Naive thymus-derived CD8-positive, alpha-beta T cell (primary cell): ENCODE data around the gene SYT17. TPM values are rescaled to one million over a fixed set of nuclear protein-coding genes. Genes with fewer than 3 reads are reported as not detected.

Experiments used
- ATAC-seq, 2 donors: fragments of 150-1000 bp; cut with Tn5 transposase in 1 of 2; sonication (Bioruptor Pico), chemical (Tn5 transposase) in 1 of 2; 1 replicate in 1 of 2; 2 replicates in 1 of 2; pipeline ENCODE4 v1.10.0; 2021; ENCODE audit warnings: mild to moderate bottlenecking in 2 of 2, moderate library complexity in 2 of 2
- POLR2A ChIA-PET: fragments of 350-600 bp; sonication (Branson Sonifier 250); formaldehyde crosslinking; loops from one replicate; lab custom pipeline; 2021; ENCODE audit warnings: antibody characterized with exemption; lab: Charles Lee
- DNase-seq, 10 donors: peaks; one replicate each; pipeline versions ENCODE4 v3.0.0 to v3.0.0-alpha.2; 2020 to 2022
- H3K27ac Mint-ChIP-seq, 10 donors: one replicate each; pipeline ENCODE4 v1.8.0; 2020 to 2022; ENCODE audit warnings: mild to moderate bottlenecking in 10 of 10, mixed read lengths in 10 of 10, moderate library complexity in 4 of 10, inconsistent platforms in 1 of 10
- H3K27me3 Mint-ChIP-seq, 5 donors: one replicate each; pipeline ENCODE4 v1.8.0; 2021 to 2022; ENCODE audit warnings: mixed read lengths in 5 of 5
- H3K36me3 Mint-ChIP-seq, 3 donors: one replicate each; pipeline ENCODE4 v1.8.0; 2020 to 2022; ENCODE audit warnings: mixed read lengths in 3 of 3, mild to moderate bottlenecking in 2 of 3, inconsistent platforms in 1 of 3
- H3K4me1 Mint-ChIP-seq, 4 donors: one replicate each; pipeline ENCODE4 v1.8.0; 2021 to 2022; ENCODE audit warnings: mixed read lengths in 4 of 4
- H3K4me3 Mint-ChIP-seq, 10 donors: one replicate each; pipeline ENCODE4 v1.8.0; 2020 to 2022; ENCODE audit warnings: mild to moderate bottlenecking in 10 of 10, mixed read lengths in 10 of 10, moderate library complexity in 6 of 10, inconsistent platforms in 1 of 10
- H3K9me3 Mint-ChIP-seq, 9 donors: one replicate each; pipeline ENCODE4 v1.8.0; 2020 to 2022; ENCODE audit warnings: mixed read lengths in 9 of 9, mild to moderate bottlenecking in 3 of 9, inconsistent platforms in 1 of 9, moderate library complexity in 1 of 9
- polyA plus RNA-seq, 3 donors: library from polyadenylated mRNA; unstranded; fragments of 300-500 nt; fragmentation: Illumina TruSeq; gene quantifications; one replicate each; pipeline ENCODE4 v1.2.3, GENCODE V29; 2021
- total RNA-seq, 8 experiments: library from RNA in 2 of 8; stranded (reverse) in 2 of 8; gene quantifications; one replicate each; pipeline ENCODE4 v1.2.3 and lab custom pipeline; 2021 to 2026

SYT17 gene
- total and polyA plus RNA-seq, 5 experiments from 2014 or later = 0.52 to 0.62 TPM; not detected in 3

DNA sequence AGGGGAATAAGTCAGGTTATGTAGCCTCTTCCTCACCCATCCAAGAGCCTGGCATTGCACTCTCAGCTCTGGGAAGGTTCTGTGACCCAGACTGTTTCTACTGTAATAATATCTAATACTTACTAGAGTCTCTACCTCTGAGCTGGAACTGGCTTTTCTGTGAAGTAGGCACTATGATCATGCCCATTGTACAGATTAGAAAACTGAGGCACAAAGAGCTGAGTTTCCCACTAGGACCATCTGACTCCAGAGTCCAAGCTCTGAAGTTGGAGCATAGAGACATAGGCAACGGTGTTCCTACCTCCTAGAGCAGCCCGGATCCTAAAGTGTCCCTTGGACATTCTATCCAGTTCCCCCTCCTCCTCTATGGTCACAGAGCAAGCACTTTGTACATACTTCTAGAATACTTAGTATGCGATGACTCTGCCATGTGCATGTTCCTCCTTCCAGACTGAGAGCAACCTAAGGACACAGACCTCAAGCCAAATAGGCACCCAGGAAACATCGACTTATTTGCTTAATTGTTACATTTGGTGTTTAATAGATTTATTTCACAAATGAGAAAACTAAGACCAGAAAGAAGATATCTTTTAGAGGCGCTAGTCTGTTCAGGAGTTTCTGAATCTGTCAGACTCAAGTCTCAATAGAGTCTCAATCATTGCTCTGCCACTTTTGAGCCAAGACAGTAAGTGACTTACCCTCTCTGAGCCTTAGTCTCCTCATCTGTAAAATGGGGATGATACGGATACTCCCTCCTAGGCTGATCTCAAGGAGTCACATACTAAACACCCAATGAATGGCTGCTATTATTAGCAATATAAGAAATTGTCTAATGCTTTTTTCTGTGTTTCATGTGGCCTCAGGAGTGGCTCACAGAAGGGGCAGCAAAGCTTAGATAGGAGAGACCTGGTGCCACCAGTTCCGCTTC, 121.1 kb downstream of the SYT17 start:
- DNase-seq (no peak), ATAC-seq (no peak)
- H3K27me3 Mint-ChIP-seq = peaks cover 10 to 52% (median 23%) of the 10 kb centered on the region in 5 donors
- H3K27ac Mint-ChIP-seq = no peak overlapping the region
- POLR2A ChIA-PET = no interaction called here
- H3K36me3 Mint-ChIP-seq = no peaks in the 10 kb centered on the region
- H3K4me1 Mint-ChIP-seq = peaks cover 0 to under 1% (median 0%) of the 10 kb centered on the region in 4 donors
- H3K9me3 Mint-ChIP-seq = no peaks in the 10 kb centered on the region
- H3K4me3 Mint-ChIP-seq = no peak overlapping the region

DNA sequence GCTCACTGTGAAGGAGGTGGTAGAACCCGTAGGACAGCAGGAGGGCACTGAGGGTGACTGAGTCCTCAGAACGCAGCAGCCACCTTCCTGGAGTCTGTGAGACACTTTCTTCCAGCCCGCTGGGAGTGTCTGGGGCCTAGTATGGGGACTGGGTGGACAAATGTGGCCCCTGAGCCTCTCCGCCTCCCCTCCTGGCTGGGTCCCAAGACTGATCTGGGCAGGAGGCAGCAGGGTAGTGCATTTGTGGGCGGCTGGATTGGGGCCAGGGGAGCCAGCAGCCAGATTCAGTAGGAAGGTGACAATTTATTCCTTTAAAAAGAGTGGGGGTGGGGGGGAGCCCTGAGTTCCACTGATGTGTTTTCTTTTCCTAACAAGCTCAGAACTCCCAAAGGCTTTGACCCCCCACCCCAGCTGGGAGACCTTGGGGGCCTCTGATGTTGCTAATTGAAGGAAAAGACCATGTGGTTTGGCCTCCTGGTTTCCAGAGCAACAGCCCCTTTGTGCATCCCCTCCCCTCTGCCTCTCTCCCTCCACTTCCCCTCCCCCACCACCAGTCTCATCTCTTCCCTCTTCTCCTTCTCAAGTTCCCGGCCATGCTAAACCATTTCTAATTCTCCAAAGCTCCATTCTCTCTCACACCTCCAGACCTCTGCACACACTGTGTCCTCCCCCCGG, 121.9 kb downstream of the SYT17 start:
- Mint-ChIP-seq H3K36me3 (no peaks in the 10 kb centered on the region), H3K27ac (no peak overlapping the region)
- POLR2A ChIA-PET = no interaction called here

DNA sequence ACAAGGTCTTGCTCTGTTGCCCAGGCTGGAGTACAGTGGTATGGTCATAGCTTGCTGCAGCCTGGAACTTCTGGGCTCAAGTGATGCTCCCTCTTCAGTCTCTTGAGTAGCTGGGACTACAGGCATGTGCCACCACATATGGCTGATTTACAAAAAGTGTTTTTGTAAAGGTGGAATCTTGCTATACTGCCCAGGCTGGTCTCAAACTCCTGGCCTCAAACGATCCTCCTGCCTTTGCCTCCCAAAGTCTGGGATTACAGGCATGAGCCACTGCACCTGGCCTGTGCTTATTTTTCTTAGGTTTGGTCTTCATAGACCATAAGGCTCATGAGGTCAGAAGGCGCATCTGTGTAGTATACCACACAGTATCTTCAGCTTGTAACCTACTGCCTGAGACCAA, 122.8 kb downstream of the SYT17 start:
- ATAC-seq = no peak

More for the DNA sequence above, 121.9 kb downstream of the SYT17 start:
- Mint-ChIP-seq H3K9me3 (no peaks in the 10 kb centered on the region), H3K27me3 (peaks cover 10 to 47% (median 23%) of the 10 kb centered on the region in 5 donors), H3K4me1 (peaks cover 0 to 7% (median 0%) of the 10 kb centered on the region in 4 donors), H3K4me3 (no peak overlapping the region)
- no peak for ATAC-seq
- DNase-seq = no peak

DNA sequence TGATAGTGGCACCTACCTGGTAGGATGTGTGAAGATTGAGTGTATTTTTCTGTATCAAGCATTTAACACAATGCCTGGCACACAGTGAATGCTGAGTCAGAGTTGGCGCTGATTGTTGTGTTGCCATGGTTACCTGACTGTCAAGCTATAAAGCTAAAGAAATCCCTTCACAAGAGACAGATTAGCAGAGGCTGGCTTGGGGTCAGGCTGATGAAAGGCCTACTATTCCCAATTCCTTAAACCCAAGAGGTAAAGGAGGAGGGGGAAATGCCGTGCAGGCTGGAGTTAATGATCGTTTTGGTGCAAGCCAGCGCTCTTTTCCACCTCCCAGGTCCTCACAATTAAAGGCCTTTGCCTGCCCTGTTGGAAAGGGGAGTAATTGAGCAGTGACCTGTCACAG, 123.4 kb downstream of the SYT17 start:
- Mint-ChIP-seq H3K4me3 (no peak overlapping the region), H3K36me3 (no peaks in the 10 kb centered on the region), H3K4me1 (peaks cover 0 to 7% (median 0%) of the 10 kb centered on the region in 4 donors), H3K27ac (no peak overlapping the region), H3K9me3 (no peaks in the 10 kb centered on the region), H3K27me3 (peaks cover 10 to 47% (median 19%) of the 10 kb centered on the region in 5 donors)
- ATAC-seq (no peak), DNase-seq (no peak)
- POLR2A ChIA-PET = no interaction called here

More for the DNA sequence above, 122.8 kb downstream of the SYT17 start:
- Mint-ChIP-seq H3K36me3 (no peaks in the 10 kb centered on the region), H3K27ac (no peak overlapping the region), H3K4me3 (no peak overlapping the region), H3K9me3 (no peaks in the 10 kb centered on the region), H3K4me1 (peaks cover 0 to 7% (median 0%) of the 10 kb centered on the region in 4 donors), H3K27me3 (peaks cover 10 to 47% (median 23%) of the 10 kb centered on the region in 5 donors)
- POLR2A ChIA-PET = no interaction called here
- no peak for DNase-seq

DNA sequence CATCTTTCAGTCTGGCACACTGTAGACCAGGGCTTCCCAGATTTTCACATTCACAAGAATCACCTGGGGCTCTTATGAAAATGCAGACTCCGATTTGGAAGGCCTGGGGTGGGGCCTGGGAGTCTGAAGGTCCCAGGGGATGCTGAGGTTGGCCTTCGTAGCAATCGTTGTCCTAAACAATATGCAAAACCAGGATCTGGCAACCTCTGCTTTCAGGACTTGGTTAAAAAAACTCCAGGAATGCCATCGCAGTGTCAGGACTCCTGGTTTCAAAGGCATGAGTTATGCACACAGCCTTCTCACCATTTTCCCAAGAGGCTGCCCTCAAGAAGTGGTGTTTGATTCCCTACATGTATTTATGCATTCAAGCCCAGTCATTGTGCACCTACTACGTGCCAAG, 124.1 kb downstream of the SYT17 start:
- H3K36me3 Mint-ChIP-seq = no peaks in the 10 kb centered on the region
- no peak overlapping the region for H3K4me3 Mint-ChIP-seq
- H3K27me3 Mint-ChIP-seq = peaks cover 10 to 44% (median 19%) of the 10 kb centered on the region in 5 donors
- DNase-seq (no peak), ATAC-seq (no peak)
- POLR2A ChIA-PET = no interaction called here
- H3K9me3 Mint-ChIP-seq = no peaks in the 10 kb centered on the region
- H3K27ac Mint-ChIP-seq = no peak overlapping the region
- peaks cover 0 to 7% (median 0%) of the 10 kb centered on the region in 4 donors for H3K4me1 Mint-ChIP-seq

DNA sequence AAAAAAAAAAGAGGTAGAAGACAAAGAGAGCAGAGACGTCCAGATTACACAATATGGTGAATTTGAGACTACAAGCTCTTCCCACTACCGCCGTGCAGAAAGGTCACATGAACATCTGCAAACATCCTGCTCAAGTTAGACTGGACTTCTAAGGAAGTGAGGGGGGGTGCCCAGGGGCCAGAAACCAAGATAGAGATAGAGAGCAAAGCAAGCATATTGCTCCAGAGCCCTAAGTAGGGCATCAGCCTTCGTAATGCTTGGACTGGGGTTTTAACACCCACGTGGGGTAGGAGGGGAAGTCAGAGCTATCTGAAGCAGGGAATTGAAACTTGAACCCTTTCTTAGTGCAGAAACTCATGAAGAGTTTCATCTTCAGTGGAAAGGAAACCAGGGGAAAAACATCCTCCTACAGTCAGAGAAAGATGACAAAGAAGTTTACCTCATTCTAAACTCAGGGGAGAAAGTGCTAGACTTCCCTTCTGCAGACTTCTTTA, 126.2 kb downstream of the SYT17 start:
- ATAC-seq = no peak
- no peak for DNase-seq
- no peaks in the 10 kb centered on the region for H3K36me3 Mint-ChIP-seq
- no peak overlapping the region for H3K27ac Mint-ChIP-seq
- H3K4me1 Mint-ChIP-seq = peaks cover 0 to 7% (median 0%) of the 10 kb centered on the region in 4 donors
- POLR2A ChIA-PET = no interaction called here
- H3K9me3 Mint-ChIP-seq = no peaks in the 10 kb centered on the region
- H3K4me3 Mint-ChIP-seq = no peak overlapping the region
- peaks cover 10 to 36% (median 16%) of the 10 kb centered on the region in 5 donors for H3K27me3 Mint-ChIP-seq

DNA sequence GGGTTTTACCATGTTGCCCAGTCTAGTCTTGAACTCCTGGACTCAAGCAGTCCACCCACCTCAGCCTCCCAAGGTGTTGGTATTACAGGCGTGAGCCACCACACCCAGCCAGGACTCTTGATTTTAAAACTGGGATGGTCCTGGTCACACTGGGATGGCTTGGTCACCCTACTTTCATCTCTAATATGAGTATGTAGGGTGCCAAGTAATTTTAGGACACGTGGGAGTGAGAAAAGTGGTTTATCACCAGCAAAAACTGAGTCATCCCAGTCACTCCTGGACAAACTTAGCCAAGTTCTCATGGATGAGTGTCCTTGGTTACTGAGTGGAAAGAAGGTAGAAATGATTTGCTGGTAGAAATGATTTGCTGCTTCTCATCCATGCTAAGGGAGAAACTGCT, 127.4 kb downstream of the SYT17 start:
- Mint-ChIP-seq H3K27ac (no peak overlapping the region), H3K4me3 (no peak overlapping the region), H3K9me3 (peaks cover 0 to under 1% (median 0%) of the 10 kb centered on the region in 9 donors), H3K4me1 (peaks cover 0 to 7% (median 0%) of the 10 kb centered on the region in 4 donors), H3K27me3 (peaks cover 9 to 37% (median 12%) of the 10 kb centered on the region in 5 donors), H3K36me3 (no peaks in the 10 kb centered on the region)
- ATAC-seq (no peak), DNase-seq (no peak)
- POLR2A ChIA-PET = no interaction called here

DNA sequence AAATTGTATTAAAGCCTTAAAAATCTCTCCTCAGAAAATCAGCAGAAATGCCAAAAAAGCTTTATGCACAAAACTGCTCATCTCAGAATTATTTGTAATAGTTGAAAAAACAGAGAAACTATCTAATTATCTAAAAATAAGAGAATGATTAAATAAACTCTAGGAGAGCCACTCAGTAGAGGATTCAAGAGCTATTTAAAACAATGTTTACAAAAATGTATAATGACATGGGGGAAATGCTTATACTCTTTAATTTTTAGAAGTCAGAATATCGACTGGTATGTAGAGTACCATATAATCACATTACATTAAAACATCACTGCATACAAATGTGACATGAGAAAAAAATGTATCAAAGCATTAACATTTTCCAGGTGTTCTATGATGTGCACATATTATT, 129.4 kb downstream of the SYT17 start:
- POLR2A ChIA-PET = interaction anchor here (0.6 kb wide), 1 partner anchor 14 kb away, joined by 7 read pairs; no protein-coding TSS in a partner anchor
- Mint-ChIP-seq H3K4me1 (peaks cover 0 to 7% (median 0%) of the 10 kb centered on the region in 4 donors), H3K4me3 (no peak overlapping the region), H3K9me3 (peaks cover 0 to 7% (median 3%) of the 10 kb centered on the region in 9 donors), H3K36me3 (no peaks in the 10 kb centered on the region), H3K27ac (no peak overlapping the region), H3K27me3 (peaks cover 4 to 26% (median 13%) of the 10 kb centered on the region in 5 donors)
- no peak for ATAC-seq
- no peak for DNase-seq

DNA sequence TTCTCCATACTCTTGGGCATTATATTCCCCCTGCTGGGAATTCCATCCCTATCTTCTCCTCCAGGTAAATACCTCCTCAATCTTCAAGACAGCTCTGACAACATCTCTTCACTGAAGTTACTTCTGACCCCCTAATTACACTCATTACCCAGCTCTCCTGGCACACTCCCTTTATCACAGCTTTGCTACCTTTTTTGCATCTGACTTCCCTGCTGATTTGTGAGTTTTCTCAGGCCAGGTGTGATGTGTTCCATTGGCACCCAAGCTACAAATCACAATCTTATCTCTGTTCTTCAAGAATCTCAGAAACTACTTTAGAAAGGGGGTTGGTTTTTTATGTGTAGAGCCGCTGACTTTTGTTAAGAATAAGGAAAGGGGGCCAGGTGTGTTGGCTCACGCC, 131.5 kb downstream of the SYT17 start:
- Mint-ChIP-seq H3K27me3 (peaks cover 4 to 23% (median 9%) of the 10 kb centered on the region in 5 donors), H3K36me3 (no peaks in the 10 kb centered on the region), H3K27ac (no peak overlapping the region), H3K4me3 (no peak overlapping the region), H3K9me3 (peaks cover 0 to 7% (median 3%) of the 10 kb centered on the region in 9 donors), H3K4me1 (peaks cover 0 to 4% (median 0%) of the 10 kb centered on the region in 4 donors)
- DNase-seq = no peak
- no peak for ATAC-seq
- POLR2A ChIA-PET = no interaction called here

DNA sequence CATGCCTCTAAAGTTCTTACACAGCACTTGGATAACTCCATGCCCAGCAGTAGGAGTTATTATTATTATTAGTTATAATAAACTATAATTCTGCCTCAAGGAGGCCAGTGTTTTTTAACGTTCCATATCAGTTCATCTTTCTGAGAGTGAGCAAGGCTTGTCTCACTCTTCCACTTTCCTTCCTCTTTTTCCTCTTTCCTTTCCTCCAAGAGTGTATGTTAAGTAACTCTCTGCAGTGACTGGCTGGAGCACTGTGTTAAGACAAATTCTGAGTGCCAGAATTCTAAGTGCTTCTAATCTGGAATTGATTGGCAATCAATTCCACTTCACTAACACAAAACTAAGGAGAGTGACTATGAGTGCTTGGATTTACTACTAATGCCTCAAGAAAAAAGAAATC, 133.9 kb downstream of the SYT17 start:
- H3K4me1 Mint-ChIP-seq = peaks cover 0 to 2% (median 0%) of the 10 kb centered on the region in 4 donors
- ATAC-seq = no peak
- H3K36me3 Mint-ChIP-seq = no peaks in the 10 kb centered on the region
- H3K9me3 Mint-ChIP-seq = peaks cover 0 to 7% (median 3%) of the 10 kb centered on the region in 9 donors
- H3K27ac Mint-ChIP-seq = no peak overlapping the region
- H3K27me3 Mint-ChIP-seq = peaks cover 6 to 26% (median 12%) of the 10 kb centered on the region in 5 donors
- no peak for DNase-seq
- no peak overlapping the region for H3K4me3 Mint-ChIP-seq
- POLR2A ChIA-PET = no interaction called here

DNA sequence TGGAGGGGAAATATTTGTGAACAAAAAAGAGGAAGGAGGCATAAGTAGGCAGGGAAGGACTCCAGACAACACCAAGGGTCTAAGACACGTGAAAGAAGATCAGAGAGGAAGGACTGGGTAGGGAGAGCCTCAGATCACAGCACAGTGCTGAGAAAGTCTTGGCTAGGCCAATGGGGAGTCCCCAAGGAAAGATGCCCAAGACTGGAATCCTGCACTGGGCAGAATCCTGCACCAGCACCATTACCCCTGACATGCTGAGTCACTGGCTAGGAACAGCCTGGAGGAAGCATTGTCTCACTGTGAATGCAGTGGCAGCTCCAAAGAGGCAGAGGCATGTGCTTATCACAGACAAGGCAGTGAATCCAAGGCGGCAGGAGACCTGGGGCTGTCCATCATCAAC, 136.7 kb downstream of the SYT17 start:
- peaks cover 0 to 10% (median 3%) of the 10 kb centered on the region in 9 donors for H3K9me3 Mint-ChIP-seq
- DNase-seq (no peak), ATAC-seq (no peak)
- no peak overlapping the region for H3K4me3 Mint-ChIP-seq
- H3K36me3 Mint-ChIP-seq = no peaks in the 10 kb centered on the region
- POLR2A ChIA-PET = no interaction called here
- H3K27ac Mint-ChIP-seq = no peak overlapping the region
- peaks cover 0 to 2% (median 1%) of the 10 kb centered on the region in 4 donors for H3K4me1 Mint-ChIP-seq
- peaks cover 2 to 27% (median 12%) of the 10 kb centered on the region in 5 donors for H3K27me3 Mint-ChIP-seq

DNA sequence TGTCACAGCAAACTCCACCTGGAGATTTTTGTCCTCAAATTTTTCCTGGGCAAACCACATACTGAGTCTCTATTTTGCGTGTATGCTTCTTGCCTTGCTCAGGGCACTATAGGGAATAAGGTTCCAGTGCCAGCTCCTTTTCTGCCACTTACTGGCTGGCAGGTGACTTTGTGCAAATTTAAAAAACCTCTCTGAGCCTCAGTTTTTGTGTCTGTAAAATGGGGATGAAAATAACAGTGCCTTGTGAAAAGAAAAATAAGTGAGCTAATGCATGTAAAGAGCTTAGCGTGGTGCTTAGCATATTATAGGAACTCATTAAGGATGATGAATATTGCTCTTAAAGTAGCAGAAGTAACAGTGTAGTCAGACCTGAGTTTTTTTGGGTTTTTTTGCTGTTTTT, 137.4 kb downstream of the SYT17 start:
- H3K4me3 Mint-ChIP-seq = no peak overlapping the region
- ATAC-seq = no peak

More for the DNA sequence above, 137.4 kb downstream of the SYT17 start:
- Mint-ChIP-seq H3K4me1 (peaks cover 0 to 2% (median 1%) of the 10 kb centered on the region in 4 donors), H3K27ac (no peak overlapping the region), H3K36me3 (no peaks in the 10 kb centered on the region), H3K9me3 (peaks cover 0 to 10% (median 3%) of the 10 kb centered on the region in 9 donors), H3K27me3 (peaks cover 0 to 27% (median 12%) of the 10 kb centered on the region in 5 donors)
- DNase-seq = no peak
- POLR2A ChIA-PET = no interaction called here
